Natural killer cell treated with Interleukin-12 subunit alpha and Interleukin-12 subunit beta and Interleukin-15 and Interleukin-18, amount 100 ng/mL, for 72 hours (primary cell): ENCODE results near the gene SPINDOC. TPM values are rescaled to one million over a fixed set of nuclear protein-coding genes. Genes with fewer than 3 reads are reported as not detected.

Experiments
- ATAC-seq, 2 donors: fragments of 150-1000 bp; cut with Tn5 transposase in 1 of 2; sonication (Bioruptor Pico), chemical (Tn5 transposase) in 1 of 2; 2 replicates each; pipeline ENCODE4 v1.10.0; 2021
- DNase-seq: peaks from one replicate; pipeline ENCODE4 v3.0.0; 2022; ENCODE audit warnings: low spot score
- H3K27ac Mint-ChIP-seq, 2 donors: 1 replicate in 1 of 2; 2 replicates in 1 of 2; pipeline ENCODE4 v1.8.0; 2022; ENCODE audit warnings: mixed read lengths in 2 of 2, mild to moderate bottlenecking in 1 of 2, moderate library complexity in 1 of 2
- H3K27me3 Mint-ChIP-seq, 2 donors: 1 replicate in 1 of 2; 2 replicates in 1 of 2; pipeline ENCODE4 v1.8.0; 2022; ENCODE audit warnings: mixed read lengths in 2 of 2
- H3K36me3 Mint-ChIP-seq: one replicate; pipeline ENCODE4 v1.8.0; 2022; ENCODE audit warnings: mixed read lengths
- H3K4me1 Mint-ChIP-seq, 2 donors: 1 replicate in 1 of 2; 2 replicates in 1 of 2; pipeline ENCODE4 v1.8.0; 2022; ENCODE audit warnings: low read depth in 2 of 2, mixed read lengths in 2 of 2, mild to moderate bottlenecking in 1 of 2
- H3K4me3 Mint-ChIP-seq: one replicate; pipeline ENCODE4 v1.8.0; 2022; ENCODE audit warnings: mixed read lengths
- H3K9me3 Mint-ChIP-seq: 2 replicates; pipeline ENCODE4 v1.8.0; 2022; ENCODE audit warnings: mixed read lengths
- total RNA-seq, 2 donors: library from RNA; stranded (reverse); gene quantifications; one replicate each; pipeline ENCODE4 v1.2.3, GENCODE V29; 2022

The SPINDOC gene
- 10 to 100 TPM; 34.3 to 65.1 TPM for total RNA-seq

- Mint-ChIP-seq H3K4me3 (peak within 1 kb of the TSS; percentile 75), H3K9me3 (no peaks in the 10 kb centered on the region), H3K27ac (peak within 1 kb of the TSS; percentile 23 to 45), H3K27me3 (no peaks in the 10 kb centered on the region), H3K36me3 (peaks cover 4% of the 10 kb centered on the region), H3K4me1 (peaks cover 29 to 31% of the 10 kb centered on the region in 2 donors)
- DNase-seq (peak; percentile 88), ATAC-seq (peak; percentile 95 to 97)
Observed at GRCh38 chr11:63813035-63813562, at the start of gene SPINDOC. TSS of gene SPINDOC (plus strand) at chr11:63813456. CDS start at chr11:63813687, 231 bp downstream.

GRCh38 chr11:63763496-63764339 lies 49.5 kb upstream of the SPINDOC start:
- ATAC-seq, result no peak
- H3K27me3 Mint-ChIP-seq, result no peaks in the 10 kb centered on the region
- no peaks in the 10 kb centered on the region for H3K9me3 Mint-ChIP-seq
- DNase-seq, result no peak
- H3K27ac Mint-ChIP-seq, result no peak overlapping the region
- H3K4me3 Mint-ChIP-seq, result no peak overlapping the region
- no peaks in the 10 kb centered on the region for H3K36me3 Mint-ChIP-seq
- peaks cover 7 to 8% of the 10 kb centered on the region in 2 donors for H3K4me1 Mint-ChIP-seq

- DNase-seq (no peak), ATAC-seq (no peak)
- Mint-ChIP-seq H3K27me3 (no peaks in the 10 kb centered on the region), H3K27ac (no peak overlapping the region), H3K36me3 (no peaks in the 10 kb centered on the region), H3K4me1 (peaks cover 7 to 8% of the 10 kb centered on the region in 2 donors), H3K9me3 (no peaks in the 10 kb centered on the region), H3K4me3 (no peak overlapping the region)
Observed at GRCh38 chr11:63764340-63764678, 48.9 kb upstream of the SPINDOC start.

- H3K36me3 Mint-ChIP-seq, result no peaks in the 10 kb centered on the region
- H3K9me3 Mint-ChIP-seq, result no peaks in the 10 kb centered on the region
- DNase-seq (no peak), ATAC-seq (no peak)
- H3K27ac Mint-ChIP-seq, result no peak overlapping the region
- no peaks in the 10 kb centered on the region for H3K27me3 Mint-ChIP-seq
- H3K4me3 Mint-ChIP-seq, result no peak overlapping the region
- peaks cover 7 to 8% of the 10 kb centered on the region in 2 donors for H3K4me1 Mint-ChIP-seq
Observed at GRCh38 chr11:63764679-63765647, 48.3 kb upstream of the SPINDOC start.

- H3K27me3 Mint-ChIP-seq, result peaks cover 0 to 2% of the 10 kb centered on the region in 2 donors
- peaks cover 7 to 8% of the 10 kb centered on the region in 2 donors for H3K4me1 Mint-ChIP-seq
- ATAC-seq (no peak), DNase-seq (no peak)
- no peak overlapping the region for H3K4me3 Mint-ChIP-seq
- H3K27ac Mint-ChIP-seq, result no peak overlapping the region
- H3K9me3 Mint-ChIP-seq, result no peaks in the 10 kb centered on the region
- no peaks in the 10 kb centered on the region for H3K36me3 Mint-ChIP-seq
Observed at GRCh38 chr11:63765688-63766241, 47.5 kb upstream of the SPINDOC start.

GRCh38 chr11:63766531-63767235 lies 46.6 kb upstream of the SPINDOC start:
- H3K9me3 Mint-ChIP-seq, result no peaks in the 10 kb centered on the region
- H3K27me3 Mint-ChIP-seq, result peaks cover 7% of the 10 kb centered on the region in 2 donors
- no peak overlapping the region for H3K27ac Mint-ChIP-seq
- ATAC-seq, result no peak
- H3K4me1 Mint-ChIP-seq, result peaks cover 7 to 8% of the 10 kb centered on the region in 2 donors
- peak overlapping the region; percentile 94 for H3K4me3 Mint-ChIP-seq
- H3K36me3 Mint-ChIP-seq, result no peaks in the 10 kb centered on the region
- DNase-seq, result no peak

GRCh38 chr11:63767267-63767564 lies 46.0 kb upstream of the SPINDOC start:
- Mint-ChIP-seq H3K27me3 (peaks cover 9 to 13% of the 10 kb centered on the region in 2 donors), H3K9me3 (no peaks in the 10 kb centered on the region), H3K4me1 (peaks cover 7 to 8% of the 10 kb centered on the region in 2 donors), H3K4me3 (peak overlapping the region; percentile 94), H3K36me3 (no peaks in the 10 kb centered on the region), H3K27ac (peak overlapping the region; percentile 55 to 96)
- no peak for ATAC-seq
- DNase-seq, result no peak

- H3K27ac Mint-ChIP-seq, result peak overlapping the region; percentile 55 to 96
- peak overlapping the region; percentile 94 for H3K4me3 Mint-ChIP-seq
- H3K9me3 Mint-ChIP-seq, result no peaks in the 10 kb centered on the region
- ATAC-seq, result peak; percentile 9 to 37
- peaks cover 7 to 8% of the 10 kb centered on the region in 2 donors for H3K4me1 Mint-ChIP-seq
- no peaks in the 10 kb centered on the region for H3K36me3 Mint-ChIP-seq
- no peak for DNase-seq
- peaks cover 10 to 15% of the 10 kb centered on the region in 2 donors for H3K27me3 Mint-ChIP-seq
Observed at GRCh38 chr11:63767565-63768236, 45.6 kb upstream of the SPINDOC start.

GRCh38 chr11:63768237-63769041 lies 44.8 kb upstream of the SPINDOC start, which contains the start of gene ZFTA:
TSS of gene ZFTA (minus strand) at chr11:63768775. CDS start at chr11:63768622, 153 bp downstream.
- peaks cover 15% of the 10 kb centered on the region in 2 donors for H3K27me3 Mint-ChIP-seq
- DNase-seq (peak; percentile 74), ATAC-seq (peak; percentile 74 to 82)
- H3K4me3 Mint-ChIP-seq, result peak within 1 kb of the TSS; percentile 94
- no peaks in the 10 kb centered on the region for H3K9me3 Mint-ChIP-seq
- H3K36me3 Mint-ChIP-seq, result no peaks in the 10 kb centered on the region
- H3K4me1 Mint-ChIP-seq, result peaks cover 7 to 8% of the 10 kb centered on the region in 2 donors
- H3K27ac Mint-ChIP-seq, result peak within 1 kb of the TSS; percentile 55 to 96

GRCh38 chr11:63769042-63769713 lies 44.1 kb upstream of the SPINDOC start:
- H3K36me3 Mint-ChIP-seq, result no peaks in the 10 kb centered on the region
- peaks cover 7 to 8% of the 10 kb centered on the region in 2 donors for H3K4me1 Mint-ChIP-seq
- ATAC-seq (peak; percentile 58 to 73), DNase-seq (no peak)
- no peaks in the 10 kb centered on the region for H3K9me3 Mint-ChIP-seq
- peaks cover 15% of the 10 kb centered on the region in 2 donors for H3K27me3 Mint-ChIP-seq
- no peak overlapping the region for H3K4me3 Mint-ChIP-seq
- H3K27ac Mint-ChIP-seq, result no peak overlapping the region

- Mint-ChIP-seq H3K4me1 (peaks cover 7 to 8% of the 10 kb centered on the region in 2 donors), H3K27me3 (peaks cover 15 to 16% of the 10 kb centered on the region in 2 donors), H3K27ac (no peak overlapping the region), H3K4me3 (peak overlapping the region; percentile 36), H3K9me3 (no peaks in the 10 kb centered on the region), H3K36me3 (no peaks in the 10 kb centered on the region)
- ATAC-seq (no peak), DNase-seq (no peak)
Observed at GRCh38 chr11:63769714-63770455, 43.4 kb upstream of the SPINDOC start.
